A549 treated with AZD2906 at 1 μM for 4 hours (cell line): ENCODE data around the gene TMEM270. TPM values are rescaled to one million over a fixed set of nuclear protein-coding genes. Genes with fewer than 3 reads are reported as not detected.

Experiments
- total RNA-seq: library from RNA; stranded (reverse); fragments of 200-300 nt; extraction: Qiagen RNA extraction; gene quantifications from 5 replicates; pipeline ENCODE4 v1.2.3, GENCODE V29; 2022

TMEM270 gene
- 0.09 to 0.17 TPM (median 0.15 TPM) in 5 replicates for total RNA-seq

GRCh38 chr7:73860859-73861258 is at the start of gene TMEM270:
TMEM270 (plus strand) TSS chr7:73861159; CDS start chr7:73861195, 36 bp downstream.

GRCh38 chr7:73830681-73831583 is 30.0 kb upstream of the TMEM270 start, which contains the start of gene CLDN4:
CLDN4 (plus strand) TSS chr7:73830996; CDS start chr7:73831202, 206 bp downstream.

GRCh38 chr7:73842067-73842976 is 18.6 kb upstream of the TMEM270 start, which contains the start of gene METTL27:
METTL27 (minus strand) TSS chr7:73842516; CDS start chr7:73842140, 376 bp downstream.

Other genes with a start within 250 kb of the TMEM270 start
- 0.60 to 1.3 TPM (median 1.1 TPM) in 5 replicates for gene MLXIPL, start 236.6 kb upstream of the TMEM270 start, total RNA-seq
- 2.9 to 6.0 TPM (median 5.1 TPM) in 5 replicates for gene VPS37D, start 193.3 kb upstream of the TMEM270 start, total RNA-seq
- gene DNAJC30, start 177.7 kb upstream of the TMEM270 start, total RNA-seq: 7.6 to 11.5 TPM (median 10.6 TPM) in 5 replicates
- gene BUD23, start 177.6 kb upstream of the TMEM270 start, total RNA-seq: 121 to 159 TPM (median 129 TPM) in 5 replicates
- 59.4 to 76.5 TPM (median 66.8 TPM) in 5 replicates for gene STX1A, start 141.5 kb upstream of the TMEM270 start, total RNA-seq
- gene ABHD11, start 122.4 kb upstream of the TMEM270 start, total RNA-seq: 20.1 to 25.9 TPM (median 24.1 TPM) in 5 replicates
- 1.4 to 4.4 TPM (median 3.6 TPM) in 5 replicates for gene CLDN3, start 90.9 kb upstream of the TMEM270 start, total RNA-seq
- gene CLDN4, start 30.2 kb upstream of the TMEM270 start, total RNA-seq: 3.4 to 5.2 TPM (median 4.5 TPM) in 5 replicates
- 6.8 to 13.2 TPM (median 10.6 TPM) in 5 replicates for gene METTL27, start 18.6 kb upstream of the TMEM270 start, total RNA-seq
- gene ELN, start 167.0 kb downstream of the TMEM270 start, total RNA-seq: 0.12 to 0.16 TPM (median 0.14 TPM) in 4 of 5 replicates, not detected in the other
- 30.4 to 35.4 TPM (median 31.9 TPM) in 5 replicates for gene LIMK1, start 222.6 kb downstream of the TMEM270 start, total RNA-seq